PC-3 (cell line): Measurements from ENCODE around the gene PASK. TPM values are rescaled to one million over a fixed set of nuclear protein-coding genes. Genes with fewer than 3 reads are reported as not detected.

Experiments
- ATAC-seq: fragments of 200-7000 bp; cut with Tn5 transposase; 2 replicates; pipeline ENCODE4 v1.9.1; 2020; ENCODE audit warnings: mild to moderate bottlenecking, moderate library complexity
- BruUV-seq: library from RNA; stranded (reverse); fragments of 400-500 nt; replicated peaks from 2 replicates; lab custom pipeline; 2021; lab: Mats Ljungman, UMichigan
- CTCF ChIA-PET: fragments of 300-600 bp; sonication (Branson Sonifier 250); formaldehyde crosslinking; loops from one replicate; lab custom pipeline; 2022; ENCODE audit warnings: antibody characterized with exemption; lab: Charles Lee
- POLR2A ChIA-PET: fragments of 300-600 bp; sonication (Branson Sonifier 250); formaldehyde crosslinking; loops from one replicate; lab custom pipeline; 2022; ENCODE audit warnings: antibody characterized with exemption; ENCODE audit not compliant: unreplicated experiment; lab: Charles Lee
- DNase-seq: peaks from one replicate; pipeline ENCODE4 v3.0.0-alpha.2; 2015
- H2AFZ ChIP-seq: fragments of 300-600 bp; sonication (generic); 2 replicates; pipeline ENCODE4 v1.6.0; 2016; ENCODE audit warnings: antibody characterized with exemption, low read length
- H3F3A ChIP-seq: fragments of 300-600 bp; sonication (generic); one replicate; pipeline ENCODE4 v1.6.0; 2017; ENCODE audit warnings: antibody characterized with exemption, low read length, control low read depth, mild to moderate bottlenecking; ENCODE audit not compliant: unreplicated experiment
- H3K27ac ChIP-seq: fragments of 300-600 bp; sonication (generic); 2 replicates; pipeline ENCODE4 v1.5.1; 2016; ENCODE audit warnings: mild to moderate bottlenecking, low read length
- H3K27me3 ChIP-seq: fragments of 300-600 bp; sonication (generic); 2 replicates; pipeline ENCODE4 v1.6.1; 2016; ENCODE audit warnings: low read length, mixed read lengths
- H3K36me3 ChIP-seq: fragments of 300-600 bp; sonication (generic); 2 replicates; pipeline ENCODE4 v1.6.1; 2016; ENCODE audit warnings: low read depth, mixed run types, low read length, mixed read lengths
- H3K4me1 ChIP-seq: fragments of 300-600 bp; sonication (generic); 2 replicates; pipeline ENCODE4 v1.5.1; 2016; ENCODE audit warnings: low read length; ENCODE audit not compliant: insufficient read depth
- H3K4me2 ChIP-seq: fragments of 300-600 bp; sonication (generic); 2 replicates; pipeline ENCODE4 v1.6.0; 2016; ENCODE audit warnings: low read length
- H3K4me3 ChIP-seq: fragments of 300-600 bp; sonication (generic); 2 replicates; pipeline ENCODE4 v1.5.1; 2016; ENCODE audit warnings: mild to moderate bottlenecking, low read length, mixed read lengths
- H3K79me2 ChIP-seq: fragments of 300-600 bp; sonication (generic); 2 replicates; pipeline ENCODE4 v1.6.1; 2017; ENCODE audit warnings: low read length, mixed read lengths
- H3K9ac ChIP-seq: fragments of 300-600 bp; sonication (generic); 2 replicates; pipeline ENCODE4 v1.6.0; 2016; ENCODE audit warnings: mild to moderate bottlenecking, low read length
- H3K9me2 ChIP-seq: fragments of 300-600 bp; sonication (generic); replicated peaks from 2 replicates; pipeline ENCODE4 v1.6.1; 2016; ENCODE audit warnings: mixed run types, low read length, mixed read lengths
- H3K9me3 ChIP-seq: fragments of 300-600 bp; sonication (generic); 2 replicates; pipeline ENCODE4 v1.6.1; 2016; ENCODE audit warnings: low read length, mixed read lengths
- H4K20me1 ChIP-seq: fragments of 300-600 bp; sonication (generic); 2 replicates; pipeline ENCODE4 v1.6.1; 2016; ENCODE audit warnings: low read length, mixed read lengths
- EZH2 ChIP-seq: fragments of 300-600 bp; sonication (generic); IDR thresholded peaks from one replicate; pipeline ENCODE4 v1.6.1; 2017; ENCODE audit warnings: antibody characterized with exemption, mild to moderate bottlenecking, low read length; ENCODE audit not compliant: unreplicated experiment
- EZH2phosphoT487 ChIP-seq: fragments of 300-600 bp; sonication (generic); IDR thresholded peaks from 2 replicates; pipeline ENCODE4 v1.6.1; 2018; ENCODE audit warnings: mild to moderate bottlenecking, antibody characterized with exemption, low read length, borderline replicate concordance
- intact Hi-C: fragments of 100-400 bp; cut with micrococcal nuclease; formaldehyde crosslinking; loops from 2 replicates; pipeline ENCODE4 v1.9.0; 2023
- total RNA-seq: library from RNA; depleted of rRNA; stranded (reverse); fragments of >200 nt; gene quantifications from 2 replicates; pipeline ENCODE4 v1.2.3, GENCODE V29; 2014
- TF ChIP-seq, protein P1 (sequence below): fragments of 300-600 bp; sonication (generic); conservative IDR thresholded peaks from 2 replicates; pipeline ENCODE4 v1.5.1; 2017; ENCODE audit warnings: antibody characterized with exemption, low read depth, mild to moderate bottlenecking, low read length

Gene PASK
- total RNA-seq, 1 experiment from 2014 or later = 4.1 TPM

DNA sequence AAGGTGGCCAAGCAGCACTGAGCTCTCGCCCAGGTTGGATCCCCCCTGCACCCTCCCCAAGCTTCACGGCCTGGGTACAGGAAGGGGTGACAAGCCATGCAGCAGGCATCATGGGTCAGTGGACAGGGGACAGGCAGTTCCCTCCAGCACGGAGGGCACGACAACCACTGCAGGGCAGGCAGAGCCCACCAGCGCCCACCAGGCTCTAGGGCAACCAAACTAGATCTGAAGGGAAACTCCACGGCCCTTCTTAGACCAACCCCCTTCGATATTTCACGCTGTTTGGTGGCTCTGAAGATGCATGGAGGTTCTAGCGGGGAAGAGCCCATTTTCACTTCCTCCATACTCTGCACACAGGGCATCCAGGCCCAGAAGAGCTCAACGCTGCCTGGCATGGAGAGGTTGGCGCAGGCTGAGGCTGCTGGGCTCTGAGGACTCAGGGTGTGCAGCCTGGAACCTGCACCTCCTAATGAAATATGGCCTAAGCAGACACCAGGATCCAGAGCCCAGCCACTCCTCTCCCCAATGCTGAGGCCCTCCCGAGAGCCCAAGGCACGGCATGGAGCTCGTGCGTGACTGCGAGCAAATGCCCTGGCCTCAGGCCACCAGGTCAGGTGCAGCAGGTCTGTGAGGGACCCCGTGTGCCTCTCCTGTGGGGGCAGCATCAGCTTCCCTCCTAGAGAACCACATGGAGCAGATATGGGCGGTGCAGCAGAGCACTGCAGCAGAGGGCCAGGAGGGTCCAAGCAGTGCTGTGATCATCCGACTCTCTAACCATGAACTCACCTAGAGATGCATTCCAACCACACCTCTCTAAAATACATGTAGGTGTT, 38.4 kb downstream of the PASK start:
- no peaks in the 10 kb centered on the region for H3K9me2 ChIP-seq
- H3K79me2 ChIP-seq = no peaks in the 10 kb centered on the region
- no peak overlapping the region for H3K9ac ChIP-seq
- no peaks in the 10 kb centered on the region for H3K9me3 ChIP-seq
- intact Hi-C loops = no loop called here
- no peaks in the 10 kb centered on the region for H4K20me1 ChIP-seq
- H3K27me3 ChIP-seq = no peaks in the 10 kb centered on the region
- DNase-seq (no peak), ATAC-seq (no peak)
- no peak overlapping the region for H3K4me2 ChIP-seq
- no peak overlapping the region for H2AFZ ChIP-seq
- H3K4me1 ChIP-seq = no peaks in the 10 kb centered on the region
- H3K27ac ChIP-seq = no peak overlapping the region
- BruUV-seq = no TSS peak
- no peaks in the 10 kb centered on the region for H3F3A ChIP-seq
- ChIA-PET POLR2A (no interaction called here), CTCF (no interaction called here)
- no peak overlapping the region for H3K4me3 ChIP-seq
- TF ChIP-seq EZH2 = no peak
- no peak for TF ChIP-seq EZH2phosphoT487
- TF ChIP-seq, protein P1, sequence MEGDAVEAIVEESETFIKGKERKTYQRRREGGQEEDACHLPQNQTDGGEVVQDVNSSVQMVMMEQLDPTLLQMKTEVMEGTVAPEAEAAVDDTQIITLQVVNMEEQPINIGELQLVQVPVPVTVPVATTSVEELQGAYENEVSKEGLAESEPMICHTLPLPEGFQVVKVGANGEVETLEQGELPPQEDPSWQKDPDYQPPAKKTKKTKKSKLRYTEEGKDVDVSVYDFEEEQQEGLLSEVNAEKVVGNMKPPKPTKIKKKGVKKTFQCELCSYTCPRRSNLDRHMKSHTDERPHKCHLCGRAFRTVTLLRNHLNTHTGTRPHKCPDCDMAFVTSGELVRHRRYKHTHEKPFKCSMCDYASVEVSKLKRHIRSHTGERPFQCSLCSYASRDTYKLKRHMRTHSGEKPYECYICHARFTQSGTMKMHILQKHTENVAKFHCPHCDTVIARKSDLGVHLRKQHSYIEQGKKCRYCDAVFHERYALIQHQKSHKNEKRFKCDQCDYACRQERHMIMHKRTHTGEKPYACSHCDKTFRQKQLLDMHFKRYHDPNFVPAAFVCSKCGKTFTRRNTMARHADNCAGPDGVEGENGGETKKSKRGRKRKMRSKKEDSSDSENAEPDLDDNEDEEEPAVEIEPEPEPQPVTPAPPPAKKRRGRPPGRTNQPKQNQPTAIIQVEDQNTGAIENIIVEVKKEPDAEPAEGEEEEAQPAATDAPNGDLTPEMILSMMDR = no peak
- H3K36me3 ChIP-seq = no peaks in the 10 kb centered on the region

DNA sequence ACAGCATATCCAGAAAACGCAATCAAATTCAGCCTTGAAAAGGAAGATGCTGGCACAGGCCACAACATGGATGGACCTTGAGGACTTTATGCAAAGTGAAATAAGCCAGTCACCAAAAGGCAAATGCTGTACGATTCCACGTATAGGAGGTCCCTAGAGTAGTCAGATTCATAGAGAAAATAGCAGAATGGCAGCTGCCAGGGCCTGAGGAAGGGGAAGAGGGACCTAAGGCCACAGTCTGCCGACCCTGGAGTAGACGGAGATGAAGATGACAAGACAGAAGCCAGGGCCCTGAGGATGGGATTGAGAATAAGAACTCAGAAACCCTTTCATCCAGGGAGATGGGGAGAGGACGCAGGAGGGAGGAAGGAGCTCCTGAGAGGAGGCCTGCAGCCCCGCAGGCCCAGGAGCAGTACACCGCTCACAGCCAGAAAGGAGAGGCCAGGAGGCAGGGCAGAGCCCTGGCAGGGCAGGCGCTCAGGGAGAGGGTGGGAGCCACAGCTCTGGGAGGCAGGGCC, 39.1 kb downstream of the PASK start:
- Histone ChIP-seq H3K79me2 (no peaks in the 10 kb centered on the region), H3K4me2 (no peak overlapping the region), H4K20me1 (no peaks in the 10 kb centered on the region), H3K27me3 (no peaks in the 10 kb centered on the region), H3K4me3 (no peak overlapping the region), H3K9me2 (no peaks in the 10 kb centered on the region), H2AFZ (no peak overlapping the region), H3K9ac (no peak overlapping the region), H3K9me3 (no peaks in the 10 kb centered on the region), H3F3A (no peaks in the 10 kb centered on the region), H3K36me3 (no peaks in the 10 kb centered on the region), H3K27ac (no peak overlapping the region), H3K4me1 (no peaks in the 10 kb centered on the region)
- POLR2A ChIA-PET = no interaction called here
- ATAC-seq (no peak), DNase-seq (no peak)
- intact Hi-C loops = no loop called here
- BruUV-seq = no TSS peak
- CTCF ChIA-PET = no interaction called here
- TF ChIP-seq, protein P1 = no peak
- TF ChIP-seq EZH2 (no peak), EZH2phosphoT487 (no peak)
